SJCRH30 (cell line): ENCODE measurements around the gene TAS2R41. TPM values are rescaled to one million over a fixed set of nuclear protein-coding genes. Genes with fewer than 3 reads are reported as not detected.
A peak's percentile ranks its signal among the peaks of the same experiment; 100 is the strongest.

Experiments used
- DNase-seq, 2 experiments: peaks; one replicate each; pipeline ENCODE4 v3.0.0-alpha.2; 2015 to 2020
- H3K27ac ChIP-seq: fragments of 250-450 bp; sonication (Bioruptor Pico); 2 replicates; pipeline ENCODE4 v1.5.1; 2020; ENCODE audit warnings: mild to moderate bottlenecking, moderate library complexity
- H3K27me3 ChIP-seq: fragments of 250-450 bp; sonication (Bioruptor Pico); 2 replicates; pipeline ENCODE4 v1.5.1; 2020; ENCODE audit warnings: mild to moderate bottlenecking, moderate library complexity
- H3K36me3 ChIP-seq: fragments of 250-450 bp; sonication (Bioruptor Pico); 2 replicates; pipeline ENCODE4 v1.5.1; 2020; ENCODE audit warnings: mild to moderate bottlenecking, moderate library complexity
- H3K4me1 ChIP-seq: fragments of 250-450 bp; sonication (Bioruptor Pico); 2 replicates; pipeline ENCODE4 v1.5.1; 2020; ENCODE audit warnings: mild to moderate bottlenecking, moderate library complexity
- H3K4me3 ChIP-seq: fragments of 250-450 bp; sonication (Bioruptor Pico); 2 replicates; pipeline ENCODE4 v1.5.1; 2020; ENCODE audit warnings: mild to moderate bottlenecking, moderate library complexity
- H3K9me3 ChIP-seq: fragments of 250-450 bp; sonication (Bioruptor Pico); replicated peaks from 2 replicates; pipeline ENCODE4 v1.5.1; 2020; ENCODE audit warnings: mild to moderate bottlenecking, moderate library complexity
- total RNA-seq: library from RNA; depleted of rRNA; stranded (reverse); fragments of >200 nt; shearing (Covaris generic); gene quantifications from 2 replicates; pipeline ENCODE4 v1.2.3, GENCODE V29; 2014

The TAS2R41 gene
- total RNA-seq, 1 experiment from 2014 or later = not detected

DNA sequence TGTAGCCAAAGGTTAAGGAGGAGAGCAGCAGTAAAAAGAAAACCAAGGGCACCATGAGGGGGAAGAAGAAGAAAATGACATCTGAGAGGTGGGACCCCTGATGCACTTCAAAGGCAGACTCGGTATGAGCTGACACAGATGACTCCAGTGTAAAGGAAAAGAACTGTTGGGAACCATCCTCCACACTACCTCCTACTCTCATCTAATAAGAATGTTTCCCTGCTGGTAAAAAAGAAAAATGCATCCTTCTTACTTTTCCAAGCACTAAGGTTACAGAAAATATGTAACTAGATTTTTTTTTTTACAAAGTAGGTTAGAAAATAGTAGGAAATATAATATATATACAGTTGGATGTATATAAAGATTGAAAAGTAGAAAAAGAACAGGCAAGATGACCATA, 16.9 kb downstream of the TAS2R41 start:
- H3K4me1 ChIP-seq = no peaks in the 10 kb centered on the region; the same call in 1 of the 2 replicates

DNA sequence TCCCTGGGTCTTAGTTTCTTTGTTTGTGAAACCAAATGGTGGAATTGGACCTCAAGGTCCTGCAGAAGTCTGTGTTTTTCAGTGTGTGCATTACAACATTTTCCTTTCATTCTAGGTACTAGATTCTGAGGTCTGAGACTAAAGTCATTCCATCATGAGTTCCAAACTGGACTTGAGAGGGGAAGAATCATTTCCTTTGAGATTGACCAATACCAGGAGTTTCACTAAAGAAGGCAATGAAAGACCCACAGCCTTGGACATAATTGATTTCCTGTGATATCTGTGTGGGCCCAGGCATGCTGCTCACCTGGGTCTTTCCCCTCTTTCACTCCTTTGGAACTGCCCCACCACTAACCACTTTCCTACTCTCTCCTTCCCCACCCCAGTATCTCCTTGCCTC, 18.2 kb downstream of the TAS2R41 start:
- Histone ChIP-seq H3K4me3 (no peak overlapping the region), H3K27ac (no peak overlapping the region), H3K36me3 (no peaks in the 10 kb centered on the region), H3K9me3 (no peaks in the 10 kb centered on the region), H3K27me3 (no peaks in the 10 kb centered on the region), H3K4me1 (no peaks in the 10 kb centered on the region; the same call in 1 of the 2 replicates)
- DNase-seq = no peak

More for the DNA sequence above, 16.9 kb downstream of the TAS2R41 start:
- Histone ChIP-seq H3K4me3 (no peak overlapping the region), H3K27ac (no peak overlapping the region), H3K27me3 (no peaks in the 10 kb centered on the region), H3K9me3 (no peaks in the 10 kb centered on the region), H3K36me3 (no peaks in the 10 kb centered on the region)
- no peak for DNase-seq

DNA sequence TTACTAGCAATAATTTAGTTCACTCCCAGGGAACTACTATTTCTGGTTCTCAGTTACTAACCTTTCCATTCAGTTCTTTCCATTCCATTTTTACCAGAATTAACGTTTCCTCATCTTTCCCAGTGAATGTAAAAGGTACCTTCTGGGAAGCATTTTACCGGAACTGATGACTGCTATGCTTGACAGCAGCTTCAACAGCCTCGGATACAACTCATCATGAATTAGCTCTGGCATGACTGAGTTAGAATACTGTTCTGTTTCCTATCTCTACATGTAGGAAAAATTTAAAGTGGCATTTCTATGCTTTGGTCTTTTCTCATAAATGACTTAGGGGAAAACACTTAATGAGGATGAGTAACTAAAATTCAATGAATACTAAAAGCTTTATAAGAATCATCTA, 18.6 kb downstream of the TAS2R41 start:
- Histone ChIP-seq H3K27ac (no peak overlapping the region), H3K4me3 (no peak overlapping the region), H3K27me3 (no peaks in the 10 kb centered on the region), H3K36me3 (no peaks in the 10 kb centered on the region), H3K9me3 (no peaks in the 10 kb centered on the region), H3K4me1 (no peaks in the 10 kb centered on the region; the same call in 1 of the 2 replicates)
- DNase-seq = no peak

DNA sequence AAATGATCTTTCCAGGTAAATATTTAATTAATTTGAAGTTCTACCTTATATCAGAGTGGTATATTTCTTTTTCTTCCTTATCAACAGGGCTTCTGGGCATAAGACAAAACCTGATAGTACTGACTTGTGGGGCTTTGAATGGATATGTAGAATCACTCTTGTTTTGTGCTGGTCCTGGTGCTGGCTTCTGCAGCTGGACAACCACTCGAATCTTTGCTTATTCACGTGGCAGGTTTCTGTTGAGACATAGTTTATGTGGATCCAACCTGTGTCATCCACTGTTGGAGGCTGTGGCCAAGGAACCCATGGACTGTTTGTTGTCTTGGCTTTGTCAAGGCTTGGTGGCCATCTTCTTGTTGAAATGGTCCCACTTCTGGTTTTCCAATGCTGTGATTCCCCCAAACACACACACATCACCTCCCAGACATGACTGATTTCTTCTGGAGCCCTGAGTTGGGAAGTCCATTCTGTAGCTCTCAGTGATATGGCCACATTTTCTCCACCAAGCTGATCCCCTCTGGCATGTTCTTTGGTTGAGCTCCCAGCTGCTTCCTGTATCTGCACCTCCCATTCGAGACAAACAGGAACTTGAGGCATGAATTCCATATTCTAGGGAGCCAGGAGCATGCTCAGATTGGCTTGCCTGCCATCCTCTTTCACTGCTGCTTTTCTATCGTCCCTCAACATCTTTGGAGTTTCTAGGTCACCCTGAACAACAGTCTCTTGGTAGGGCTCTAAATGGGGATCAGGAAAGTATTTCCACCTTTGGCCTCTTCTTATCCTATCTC, 19.5 kb downstream of the TAS2R41 start:
- no peak overlapping the region for H3K27ac ChIP-seq
- no peak for DNase-seq
- no peaks in the 10 kb centered on the region for H3K9me3 ChIP-seq
- no peaks in the 10 kb centered on the region for H3K36me3 ChIP-seq
- H3K4me3 ChIP-seq = no peak overlapping the region
- no peaks in the 10 kb centered on the region; the same call in 1 of the 2 replicates for H3K4me1 ChIP-seq
- H3K27me3 ChIP-seq = no peaks in the 10 kb centered on the region

DNA sequence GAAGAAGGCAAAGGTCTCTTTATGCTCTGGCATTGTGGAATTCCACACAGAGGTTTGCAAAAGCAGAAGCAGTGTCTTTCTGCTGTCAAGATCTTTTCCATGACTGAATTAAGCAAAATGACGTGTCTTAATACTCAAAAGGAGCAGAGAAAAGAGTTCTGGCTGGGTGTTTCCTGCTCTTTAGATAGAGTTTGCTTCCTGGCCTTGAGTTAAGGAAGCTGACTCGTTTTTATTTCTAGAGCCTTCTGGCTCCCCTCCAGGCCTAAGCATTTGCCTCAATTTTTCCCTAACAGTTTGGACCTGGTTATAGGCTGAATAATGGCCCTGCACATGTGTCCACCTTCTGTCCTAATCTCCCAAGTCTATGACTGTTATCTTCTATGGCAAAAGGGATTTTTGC, 21.6 kb downstream of the TAS2R41 start:
- Histone ChIP-seq H3K4me1 (no peaks in the 10 kb centered on the region), H3K9me3 (no peaks in the 10 kb centered on the region), H3K27me3 (no peaks in the 10 kb centered on the region), H3K36me3 (no peaks in the 10 kb centered on the region), H3K27ac (no peak overlapping the region), H3K4me3 (no peak overlapping the region)
- no peak for DNase-seq

DNA sequence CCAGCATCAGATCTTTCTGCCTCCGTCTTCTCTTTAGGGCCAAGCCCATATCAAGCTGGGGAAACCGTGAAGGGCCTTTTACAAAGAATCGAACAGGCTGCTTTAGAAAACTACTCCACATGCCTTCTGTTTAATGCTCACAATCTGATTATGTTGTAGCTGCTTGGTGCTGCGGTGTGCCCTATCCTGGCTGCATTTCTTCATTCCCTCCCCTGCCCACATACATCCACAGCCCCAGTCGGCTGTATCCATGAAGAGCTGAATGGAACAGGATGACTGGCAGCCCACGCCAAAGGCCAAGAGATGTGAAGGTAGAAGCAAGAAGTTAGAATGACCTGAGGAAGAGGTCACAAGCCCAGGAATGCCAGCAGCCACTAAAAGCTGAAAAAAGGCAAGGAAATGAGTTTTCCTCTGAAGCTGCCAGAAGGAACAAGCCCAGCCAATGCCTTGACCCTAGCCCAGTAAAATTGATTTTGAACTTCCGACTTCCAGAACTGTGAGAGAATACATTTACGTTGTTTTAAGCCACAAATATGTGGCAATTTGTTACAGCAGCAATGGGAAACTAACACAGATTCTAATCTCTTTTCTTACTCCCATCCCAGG, 22.2 kb downstream of the TAS2R41 start:
- DNase-seq = no peak
- Histone ChIP-seq H3K36me3 (no peaks in the 10 kb centered on the region), H3K27ac (no peak overlapping the region), H3K9me3 (no peaks in the 10 kb centered on the region), H3K4me3 (no peak overlapping the region), H3K4me1 (peaks cover 5% of the 10 kb centered on the region; the same call in 1 of the 2 replicates), H3K27me3 (no peaks in the 10 kb centered on the region)

DNA sequence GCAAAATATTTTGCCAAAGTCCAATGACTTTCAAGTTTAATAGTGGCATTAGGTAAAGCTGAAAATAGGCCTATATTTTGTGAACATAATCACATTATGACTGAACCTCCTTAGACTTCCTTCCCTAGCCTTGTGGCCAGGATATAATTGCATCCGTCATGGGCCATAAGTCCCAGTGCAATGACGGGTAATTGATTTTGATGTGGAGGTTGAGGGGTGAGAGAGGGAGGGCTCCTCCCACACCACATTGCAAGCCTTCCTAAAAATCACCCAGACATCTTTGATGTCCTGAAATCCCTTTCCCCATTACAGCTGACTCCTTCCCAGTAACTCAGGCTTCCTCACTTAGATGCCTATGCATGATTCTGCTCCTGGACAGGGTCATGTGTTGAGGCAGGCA, 25.6 kb downstream of the TAS2R41 start:
- Histone ChIP-seq H3K4me1 (peaks cover 10% of the 10 kb centered on the region), H3K9me3 (no peaks in the 10 kb centered on the region)
- DNase-seq = no peak

DNA sequence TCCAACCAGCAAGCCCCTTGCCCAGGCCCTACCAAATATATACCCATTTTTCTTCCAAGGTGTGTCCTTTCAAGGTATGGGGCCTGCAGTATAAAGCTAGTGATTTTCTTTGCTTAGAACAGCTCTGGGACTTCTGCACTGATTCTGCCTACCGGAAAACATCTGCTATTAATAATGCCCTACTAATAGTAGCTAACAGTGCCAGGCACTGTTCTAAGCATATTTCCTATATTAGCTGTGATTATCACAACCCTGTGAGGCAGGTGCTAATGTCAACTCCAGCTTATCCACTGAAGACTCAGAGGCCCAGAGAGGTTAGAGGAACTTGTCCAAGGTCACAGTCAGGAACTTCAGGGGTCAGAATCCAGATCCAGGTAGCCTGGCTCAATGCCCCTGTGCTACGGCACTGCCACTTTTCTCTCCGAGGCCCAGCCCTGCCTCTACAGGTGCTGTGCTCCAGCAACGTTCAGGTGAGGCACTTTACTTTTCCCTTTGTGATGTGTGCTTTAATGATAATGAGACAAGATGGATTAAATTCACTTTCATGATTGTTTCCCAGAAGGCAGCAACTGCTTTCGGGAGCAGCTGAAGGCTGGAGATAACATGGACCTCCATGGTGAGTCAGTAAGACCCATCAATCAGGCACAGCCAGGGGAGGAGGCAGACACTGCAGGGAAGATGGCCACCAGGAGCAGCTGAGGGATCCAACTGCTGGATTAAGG, 26.7 kb downstream of the TAS2R41 start:
- peak; percentile 30 to 61 for DNase-seq
- Histone ChIP-seq H3K4me3 (no peak overlapping the region), H3K4me1 (peaks cover 10% of the 10 kb centered on the region), H3K36me3 (no peaks in the 10 kb centered on the region), H3K9me3 (no peaks in the 10 kb centered on the region), H3K27me3 (no peaks in the 10 kb centered on the region), H3K27ac (no peak overlapping the region)

More for the DNA sequence above, 25.6 kb downstream of the TAS2R41 start:
- Histone ChIP-seq H3K27me3 (no peaks in the 10 kb centered on the region), H3K36me3 (no peaks in the 10 kb centered on the region), H3K4me3 (no peak overlapping the region), H3K27ac (no peak overlapping the region)

DNA sequence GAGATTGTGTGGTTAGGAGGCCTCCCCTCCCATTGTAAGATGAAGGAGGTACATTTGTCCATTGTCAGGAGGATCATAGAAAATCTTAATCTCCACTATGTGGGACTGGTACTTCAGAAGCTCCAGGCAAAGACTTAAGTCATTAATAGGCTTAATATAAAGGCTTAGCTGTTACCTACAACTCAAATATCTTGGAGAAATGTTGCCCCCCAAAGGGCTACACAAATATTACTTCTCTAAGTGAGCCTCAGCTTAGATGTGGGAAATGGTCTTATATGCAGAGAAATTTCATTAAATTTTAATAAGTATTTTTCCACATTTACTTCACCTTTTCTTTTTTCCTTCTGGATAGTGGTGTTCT, 27.2 kb downstream of the TAS2R41 start:
- DNase-seq = no peak
- Histone ChIP-seq H3K9me3 (no peaks in the 10 kb centered on the region), H3K4me3 (no peak overlapping the region), H3K4me1 (peaks cover 10% of the 10 kb centered on the region), H3K36me3 (no peaks in the 10 kb centered on the region), H3K27ac (no peak overlapping the region), H3K27me3 (no peaks in the 10 kb centered on the region)

DNA sequence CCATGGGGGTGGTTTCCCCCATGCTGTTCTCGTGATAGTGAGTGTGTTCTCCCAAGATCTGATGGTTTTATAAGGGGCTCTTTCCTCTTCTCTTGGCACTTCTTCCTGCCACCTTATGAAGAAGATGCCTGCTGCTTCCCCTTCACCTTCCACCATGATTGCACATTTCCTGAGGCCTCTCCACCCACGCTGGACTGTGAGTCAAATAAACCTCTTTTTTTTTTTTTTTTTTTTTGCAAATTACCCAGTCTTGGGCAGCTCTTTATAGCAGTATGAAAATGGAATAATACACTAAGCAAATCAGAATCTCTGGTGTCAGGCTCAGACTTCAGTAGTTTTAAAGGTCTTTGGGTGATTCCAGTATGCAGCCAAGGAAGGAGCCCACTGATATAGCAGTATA, 28.2 kb downstream of the TAS2R41 start:
- no peak for DNase-seq
- H3K4me1 ChIP-seq = peaks cover 10% of the 10 kb centered on the region
- H3K27me3 ChIP-seq = no peaks in the 10 kb centered on the region
- no peaks in the 10 kb centered on the region for H3K9me3 ChIP-seq
- H3K27ac ChIP-seq = no peak overlapping the region
- H3K4me3 ChIP-seq = no peak overlapping the region
- no peaks in the 10 kb centered on the region for H3K36me3 ChIP-seq

DNA sequence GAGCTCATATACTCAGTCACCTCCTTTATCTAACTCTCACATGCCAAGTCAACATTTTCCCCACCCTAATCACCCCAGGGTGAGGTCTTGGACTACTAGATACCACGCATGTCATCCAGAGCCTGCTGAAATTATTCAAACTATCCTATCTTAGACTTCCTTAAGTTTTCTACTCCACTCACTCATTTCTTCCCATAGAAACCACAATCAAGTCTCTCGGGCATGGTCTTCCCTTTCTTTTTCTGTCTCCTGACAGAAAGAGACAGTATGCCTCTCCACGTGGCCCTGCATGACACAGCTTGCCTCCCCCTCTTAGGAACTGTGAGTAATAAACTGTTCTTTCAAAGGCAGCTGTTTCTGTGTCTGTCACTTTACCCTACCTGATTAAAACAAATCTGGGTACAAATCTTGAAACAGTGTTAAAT, 29.4 kb downstream of the TAS2R41 start:
- Histone ChIP-seq H3K27ac (no peak overlapping the region), H3K4me1 (peaks cover 10% of the 10 kb centered on the region), H3K4me3 (no peak overlapping the region), H3K9me3 (no peaks in the 10 kb centered on the region), H3K27me3 (no peaks in the 10 kb centered on the region), H3K36me3 (no peaks in the 10 kb centered on the region)
- DNase-seq = no peak

DNA sequence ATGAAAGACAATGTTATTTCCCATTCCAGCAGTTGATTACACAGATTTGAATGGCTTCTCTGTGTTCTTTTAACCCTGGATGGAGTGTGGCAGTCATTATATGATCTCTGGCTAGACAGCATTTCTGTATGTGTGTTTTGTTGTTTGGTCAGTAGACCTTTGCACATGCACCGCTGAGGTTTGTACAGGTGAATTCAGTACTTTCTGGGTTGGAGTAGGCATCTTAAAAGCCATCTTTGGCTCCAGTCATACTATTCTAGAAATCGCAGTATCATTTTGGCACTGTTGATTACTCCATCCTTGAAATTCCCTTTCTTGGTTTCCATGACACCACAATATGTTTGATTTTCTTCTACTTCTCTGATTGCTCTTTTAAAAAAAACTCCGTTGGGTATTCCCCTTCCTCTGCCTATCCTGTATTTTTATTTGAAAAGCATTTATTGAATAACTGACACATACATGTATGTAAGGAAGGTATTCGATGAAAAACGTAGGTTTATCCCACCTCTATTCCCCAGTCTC, 29.9 kb downstream of the TAS2R41 start:
- Histone ChIP-seq H3K27me3 (no peaks in the 10 kb centered on the region), H3K9me3 (no peaks in the 10 kb centered on the region), H3K36me3 (no peaks in the 10 kb centered on the region), H3K4me3 (no peak overlapping the region), H3K27ac (no peak overlapping the region), H3K4me1 (peaks cover 10% of the 10 kb centered on the region)
- no peak for DNase-seq

DNA sequence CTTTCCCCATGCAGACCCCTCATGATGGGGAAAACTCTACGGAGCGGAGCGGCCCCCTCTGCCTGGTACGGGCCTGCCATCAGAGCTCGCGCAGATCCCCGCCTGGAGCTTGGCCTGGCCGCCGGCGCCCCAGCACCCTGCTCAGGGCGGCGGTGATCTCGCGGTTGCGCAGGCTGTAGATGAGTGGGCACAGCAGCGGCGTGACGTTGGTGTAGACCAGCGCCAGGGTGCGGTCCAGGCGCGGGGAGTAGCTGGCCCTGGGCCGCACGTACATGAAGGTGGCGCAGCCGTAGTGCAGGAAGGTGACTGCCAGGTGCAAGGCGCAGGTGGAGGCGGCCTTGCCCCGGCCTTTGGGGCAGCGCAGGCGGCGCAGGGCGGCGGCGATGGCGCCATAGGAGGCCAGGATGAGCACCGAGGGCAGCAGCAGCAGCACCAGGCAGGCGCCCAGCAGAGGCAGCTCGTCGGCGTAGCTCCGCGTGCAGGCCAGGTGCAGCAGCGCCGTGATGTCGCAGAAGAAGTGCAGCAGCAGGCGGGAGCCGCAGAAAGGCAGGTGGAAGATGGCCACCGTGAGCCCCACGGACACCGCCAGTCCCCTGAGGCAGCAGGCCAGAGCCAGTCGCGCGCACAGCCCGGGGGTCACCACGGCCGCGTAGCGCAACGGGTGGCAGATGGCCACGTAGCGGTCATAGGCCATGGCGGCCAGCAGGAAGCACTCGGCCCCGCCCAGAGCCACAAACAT, 33.4 kb downstream of the TAS2R41 start:
- Histone ChIP-seq H3K9me3 (no peaks in the 10 kb centered on the region), H3K4me3 (no peak overlapping the region), H3K27me3 (no peaks in the 10 kb centered on the region), H3K36me3 (no peaks in the 10 kb centered on the region), H3K4me1 (no peaks in the 10 kb centered on the region), H3K27ac (no peak overlapping the region)
- no peak for DNase-seq

DNA sequence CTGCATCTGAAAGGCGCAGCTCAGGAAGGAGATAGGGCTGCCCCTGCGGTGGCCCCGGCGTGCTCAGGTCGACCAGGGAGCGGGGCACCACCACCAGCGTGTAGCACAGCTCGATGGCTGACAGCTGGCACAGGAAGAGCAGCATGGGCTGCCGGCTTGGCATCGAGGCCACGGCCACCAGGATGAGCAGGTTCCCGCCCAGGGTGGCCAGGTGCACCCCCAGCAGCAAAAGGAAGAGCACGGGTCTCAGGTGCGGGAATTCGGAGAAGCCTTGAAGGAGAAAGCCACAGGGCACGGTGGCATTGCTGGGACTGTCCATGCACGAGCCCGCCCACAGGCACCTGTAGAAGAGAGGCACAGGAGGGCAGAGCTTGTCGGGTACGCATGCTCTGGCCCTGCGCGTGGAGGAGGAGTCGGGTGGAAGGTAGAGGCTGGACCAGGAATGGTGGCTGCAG, 33.9 kb downstream of the TAS2R41 start:
- H3K27me3 ChIP-seq = no peaks in the 10 kb centered on the region
- no peak for DNase-seq
- H3K27ac ChIP-seq = no peak overlapping the region
- no peak overlapping the region for H3K4me3 ChIP-seq
- no peaks in the 10 kb centered on the region for H3K4me1 ChIP-seq
- no peaks in the 10 kb centered on the region for H3K9me3 ChIP-seq
- no peaks in the 10 kb centered on the region for H3K36me3 ChIP-seq
